ENCODE measurements around the gene CNBD2.

- TF ChIP-seq CTCF (IDR thresholded peaks at IDR 0.05) (no peak), EZH2phosphoT487 (IDR thresholded peaks at IDR 0.05) (no peak)
Measured at GRCh38 chr20:36071848-36072247, 103.5 kb downstream of the CNBD2 start.
